HL-60 (cell line): ENCODE results near the gene SLC8A2.

ENCODE experiments used
- DNase-seq, 2 experiments: peaks; one replicate each; pipeline ENCODE4 v3.0.0-alpha.2; 2010 to 2020; ENCODE audit warnings: low read depth in 1 of 2, low spot score in 1 of 2
- H3K27ac ChIP-seq: fragments of 250-450 bp; sonication (Bioruptor Pico); replicated peaks from 2 replicates; pipeline ENCODE4 v1.5.1; 2020; ENCODE audit warnings: mild to moderate bottlenecking, moderate library complexity
- H3K27me3 ChIP-seq: fragments of 250-450 bp; sonication (Bioruptor Pico); 2 replicates; pipeline ENCODE4 v1.5.1; 2021; ENCODE audit warnings: mild to moderate bottlenecking, moderate library complexity; ENCODE audit not compliant: insufficient read depth, poor library complexity, severe bottlenecking
- H3K4me3 ChIP-seq: replicated peaks from 2 replicates; pipeline ENCODE4 v1.5.1; 2011; ENCODE audit warnings: mild to moderate bottlenecking, control low read depth, low read length; ENCODE audit not compliant: insufficient read depth
- CTCF ChIP-seq: IDR thresholded peaks from one replicate; pipeline ENCODE4 v1.5.1; 2011; ENCODE audit warnings: low read length, control low read depth, inconsistent platforms; ENCODE audit not compliant: insufficient read depth
- GABPA ChIP-seq: IDR thresholded peaks from 2 replicates; pipeline ENCODE4 v1.6.1; 2012; ENCODE audit warnings: low read depth
- POLR2AphosphoS5 ChIP-seq: IDR thresholded peaks from 2 replicates; pipeline ENCODE4 v1.6.1; 2012; ENCODE audit warnings: low read depth
- REST ChIP-seq: IDR thresholded peaks from 2 replicates; pipeline ENCODE4 v1.6.1; 2012; ENCODE audit warnings: low read depth; ENCODE audit not compliant: insufficient replicate concordance
- SPI1 ChIP-seq: IDR thresholded peaks from 2 replicates; pipeline ENCODE4 v1.6.1; 2012; ENCODE audit warnings: low read depth, mild to moderate bottlenecking, borderline replicate concordance

SLC8A2 gene

GRCh38 chr19:47447470-47448359 lies 24.0 kb downstream of the SLC8A2 start:
- H3K4me3 ChIP-seq = no peak overlapping the region
- H3K27ac ChIP-seq = no peak overlapping the region
- TF ChIP-seq SPI1 = no peak
- TF ChIP-seq CTCF = no peak
- no peak for TF ChIP-seq REST
- no peak for TF ChIP-seq POLR2AphosphoS5
- TF ChIP-seq GABPA = no peak
- H3K27me3 ChIP-seq = peaks cover 47% of the 10 kb centered on the region
- DNase-seq = peak in 1 of 2 experiments; percentile 14

- Histone ChIP-seq H3K4me3 (no peak overlapping the region), H3K27me3 (peaks cover 47% of the 10 kb centered on the region), H3K27ac (no peak overlapping the region)
- no peak for TF ChIP-seq CTCF
- TF ChIP-seq POLR2AphosphoS5 = no peak
- TF ChIP-seq REST = no peak
- no peak for TF ChIP-seq SPI1
- no peak for TF ChIP-seq GABPA
- peak in 1 of 2 experiments; percentile 42 for DNase-seq
Measured at GRCh38 chr19:47446534-47447469, 24.9 kb downstream of the SLC8A2 start.

GRCh38 chr19:47445937-47446402 lies 25.7 kb downstream of the SLC8A2 start:
- Histone ChIP-seq H3K4me3 (no peak overlapping the region), H3K27me3 (peaks cover 47% of the 10 kb centered on the region), H3K27ac (no peak overlapping the region)
- DNase-seq = peak; percentile 33 to 62
- TF ChIP-seq POLR2AphosphoS5 (no peak), CTCF (no peak), SPI1 (no peak), GABPA (no peak), REST (no peak)
